Epithelial cell of prostate (primary cell): ENCODE data around the gene ANKS1B.

Experiments
- DNase-seq: peaks from one replicate; pipeline ENCODE4 v3.0.0-alpha.2; 2011; ENCODE audit warnings: low read depth, low spot score
- H3K27ac ChIP-seq: fragments of 450-650 bp; 2 replicates; pipeline ENCODE4 v1.5.1; 2017; ENCODE audit warnings: mild to moderate bottlenecking

The ANKS1B gene

GRCh38 chr12:98948343-98948949 is 1036.3 kb downstream of the ANKS1B start:
- no peak overlapping the region for H3K27ac ChIP-seq
- DNase-seq = no peak

- no peak overlapping the region for H3K27ac ChIP-seq
- no peak for DNase-seq
Measured at GRCh38 chr12:98945864-98946263, 1038.9 kb downstream of the ANKS1B start.

- no peak for DNase-seq
- no peak overlapping the region for H3K27ac ChIP-seq
Measured at GRCh38 chr12:98939926-98940325, 1044.8 kb downstream of the ANKS1B start.

GRCh38 chr12:98939350-98939749 is 1045.4 kb downstream of the ANKS1B start:
- H3K27ac ChIP-seq = no peak overlapping the region
- no peak for DNase-seq

- DNase-seq = no peak
Measured at GRCh38 chr12:98935847-98936246, 1048.9 kb downstream of the ANKS1B start.

GRCh38 chr12:98922871-98923270 is 1061.9 kb downstream of the ANKS1B start:
- no peak for DNase-seq
- H3K27ac ChIP-seq = no peak overlapping the region

More at GRCh38 chr12:98935847-98936246, 1048.9 kb downstream of the ANKS1B start:
- no peak overlapping the region for H3K27ac ChIP-seq

GRCh38 chr12:98918176-98918863 is 1066.4 kb downstream of the ANKS1B start:
- no peak overlapping the region for H3K27ac ChIP-seq
- no peak for DNase-seq

GRCh38 chr12:98916106-98916505 is 1068.6 kb downstream of the ANKS1B start:
- DNase-seq = no peak
- H3K27ac ChIP-seq = peak overlapping the region; percentile 26

GRCh38 chr12:98912401-98912974 is 1072.2 kb downstream of the ANKS1B start:
- no peak for DNase-seq

GRCh38 chr12:98911396-98911795 is 1073.3 kb downstream of the ANKS1B start:
- DNase-seq = no peak
- H3K27ac ChIP-seq = no peak overlapping the region

More at GRCh38 chr12:98912401-98912974, 1072.2 kb downstream of the ANKS1B start:
- H3K27ac ChIP-seq = no peak overlapping the region

- no peak overlapping the region for H3K27ac ChIP-seq
- no peak for DNase-seq
Measured at GRCh38 chr12:98909746-98910145, 1075.0 kb downstream of the ANKS1B start.

GRCh38 chr12:98908866-98909265 is 1075.9 kb downstream of the ANKS1B start:
- DNase-seq = no peak
- no peak overlapping the region for H3K27ac ChIP-seq

- H3K27ac ChIP-seq = no peak overlapping the region
- DNase-seq = no peak
Measured at GRCh38 chr12:98903875-98904274, 1080.9 kb downstream of the ANKS1B start.

- no peak overlapping the region for H3K27ac ChIP-seq
- no peak for DNase-seq
Measured at GRCh38 chr12:98901189-98901588, 1083.5 kb downstream of the ANKS1B start.

- no peak overlapping the region for H3K27ac ChIP-seq
- DNase-seq = no peak
Measured at GRCh38 chr12:98896938-98897337, 1087.8 kb downstream of the ANKS1B start.

- DNase-seq = no peak
- no peak overlapping the region for H3K27ac ChIP-seq
Measured at GRCh38 chr12:98895086-98895651, 1089.6 kb downstream of the ANKS1B start.

GRCh38 chr12:98894412-98895085 is 1090.2 kb downstream of the ANKS1B start:
- no peak overlapping the region for H3K27ac ChIP-seq
- DNase-seq = no peak

GRCh38 chr12:98893675-98894411 is 1090.9 kb downstream of the ANKS1B start:
- no peak overlapping the region for H3K27ac ChIP-seq
- DNase-seq = no peak

GRCh38 chr12:98893126-98893674 is 1091.5 kb downstream of the ANKS1B start:
- H3K27ac ChIP-seq = no peak overlapping the region
- DNase-seq = no peak

GRCh38 chr12:98885778-98886177 is 1099.0 kb downstream of the ANKS1B start:
- H3K27ac ChIP-seq = no peak overlapping the region
- no peak for DNase-seq
